Measurements from ENCODE around the gene ATP6AP1. TPM values are rescaled to one million over a fixed set of nuclear protein-coding genes. Genes with fewer than 3 reads are reported as not detected.
A peak's percentile ranks its signal among the peaks of the same experiment; 100 is the strongest.

ATP6AP1 gene
- total RNA-seq, 2 experiments from 2014 or later = 21.3 to 22.5 TPM

- H3K9me3 Mint-ChIP-seq = no peaks in the 10 kb centered on the region
- intact Hi-C loops (cut with micrococcal nuclease) = no loop called here
- POLR2A ChIA-PET = interaction anchor here (1.5 kb wide), 1 partner anchor 34 kb away, joined by 4 read pairs; no protein-coding TSS in a partner anchor
- ATAC-seq = peak; percentile 85
- H3K27me3 Mint-ChIP-seq = no peaks in the 10 kb centered on the region
- CTCF ChIA-PET = interaction anchor here (1.0 kb wide), 1 partner anchor 83 kb away, joined by 3 read pairs; no protein-coding TSS in a partner anchor
- peak within 1 kb of the TSS; percentile 69 for H3K4me3 Mint-ChIP-seq
- DNase-seq = peak; percentile 77
- H3K27ac Mint-ChIP-seq = peak within 1 kb of the TSS; percentile 67
- peaks cover 7% of the 10 kb centered on the region for H3K36me3 Mint-ChIP-seq (ENCODE audit: low read depth)
- TF ChIP-seq CTCF (IDR thresholded peaks at IDR 0.05) = no peak
- H3K4me1 Mint-ChIP-seq (ENCODE audit: low read depth) = peaks cover 28% of the 10 kb centered on the region
Measured at GRCh38 chrX:154443992-154444754, 15.7 kb downstream of the ATP6AP1 start, which contains the start of gene FAM50A. FAM50A (plus strand) TSS chrX:154444141; CDS start chrX:154444236, 95 bp downstream.

GRCh38 chrX:154444755-154445246, 16.3 kb downstream of the ATP6AP1 start:
- peaks cover 28% of the 10 kb centered on the region for H3K4me1 Mint-ChIP-seq (ENCODE audit: low read depth)
- H3K36me3 Mint-ChIP-seq (ENCODE audit: low read depth) = peaks cover 8% of the 10 kb centered on the region
- CTCF ChIA-PET = no interaction called here
- intact Hi-C loops (cut with micrococcal nuclease) = no loop called here
- H3K27me3 Mint-ChIP-seq = no peaks in the 10 kb centered on the region
- no peak for TF ChIP-seq CTCF (IDR thresholded peaks at IDR 0.05)
- no peak overlapping the region for H3K27ac Mint-ChIP-seq
- no peaks in the 10 kb centered on the region for H3K9me3 Mint-ChIP-seq
- no peak for DNase-seq
- peak overlapping the region; percentile 55 for H3K4me3 Mint-ChIP-seq
- POLR2A ChIA-PET = interaction anchor here (0.6 to 1.9 kb wide), 4 partner anchors 16 to 66 kb away, joined by 3 to 6 read pairs (median 4); partner anchors contain the start of gene EMD
- ATAC-seq = no peak

GRCh38 chrX:154445776-154446175, 17.3 kb downstream of the ATP6AP1 start:
- intact Hi-C loops (cut with micrococcal nuclease) = no loop called here
- Mint-ChIP-seq H3K36me3 (ENCODE audit: low read depth) (peaks cover 6% of the 10 kb centered on the region), H3K27ac (no peak overlapping the region), H3K9me3 (no peaks in the 10 kb centered on the region), H3K4me1 (ENCODE audit: low read depth) (peaks cover 23% of the 10 kb centered on the region), H3K27me3 (no peaks in the 10 kb centered on the region), H3K4me3 (no peak overlapping the region)
- ChIA-PET CTCF (no interaction called here), POLR2A (interaction anchor here (1.1 to 1.9 kb wide), 4 partner anchors 32 to 67 kb away, joined by 4 to 6 read pairs (median 4); partner anchors contain the start of gene EMD)
- ATAC-seq (no peak), DNase-seq (no peak)
- TF ChIP-seq CTCF (IDR thresholded peaks at IDR 0.05) = no peak

- Mint-ChIP-seq H3K4me1 (ENCODE audit: low read depth) (peaks cover 20% of the 10 kb centered on the region), H3K27me3 (no peaks in the 10 kb centered on the region), H3K9me3 (no peaks in the 10 kb centered on the region), H3K4me3 (no peak overlapping the region), H3K27ac (no peak overlapping the region), H3K36me3 (ENCODE audit: low read depth) (peaks cover 6% of the 10 kb centered on the region)
- intact Hi-C loops (cut with micrococcal nuclease) = no loop called here
- ChIA-PET CTCF (no interaction called here), POLR2A (interaction anchor here (1.8 to 1.9 kb wide), 2 partner anchors 45 to 47 kb away, joined by 4 to 6 read pairs; no protein-coding TSS in a partner anchor)
- no peak for TF ChIP-seq CTCF (IDR thresholded peaks at IDR 0.05)
- DNase-seq (no peak), ATAC-seq (no peak)
Measured at GRCh38 chrX:154446430-154446829, 18.0 kb downstream of the ATP6AP1 start.

- H3K9me3 Mint-ChIP-seq = no peaks in the 10 kb centered on the region
- ChIA-PET CTCF (no interaction called here), POLR2A (no interaction called here)
- peaks cover 9% of the 10 kb centered on the region for H3K4me1 Mint-ChIP-seq (ENCODE audit: low read depth)
- H3K27ac Mint-ChIP-seq = no peak overlapping the region
- DNase-seq (no peak), ATAC-seq (no peak)
- TF ChIP-seq CTCF (IDR thresholded peaks at IDR 0.05) = no peak
- no peak overlapping the region for H3K4me3 Mint-ChIP-seq
- H3K27me3 Mint-ChIP-seq = no peaks in the 10 kb centered on the region
- intact Hi-C loops (cut with micrococcal nuclease) = no loop called here
- H3K36me3 Mint-ChIP-seq (ENCODE audit: low read depth) = peaks cover 6% of the 10 kb centered on the region
Measured at GRCh38 chrX:154448484-154448883, 20.0 kb downstream of the ATP6AP1 start.
